Measurements from ENCODE around the gene KRT3.

KRT3 gene

GRCh38 chr12:52833922-52834726, 38.2 kb upstream of the KRT3 start, which contains the start of gene KRT79:
KRT79 (minus strand) TSS chr12:52834311; CDS start chr12:52834260, 51 bp downstream.
- H3K27ac Mint-ChIP-seq (ENCODE audit: low read depth): no peak within 1 kb of the TSS
- ATAC-seq (replicated peaks; ENCODE audit: extremely low read depth, poor library complexity, severe bottlenecking) (no peak), DNase-seq (ENCODE audit: low spot score in 2 of 2) (no peak)
- peaks cover 24% of the 10 kb centered on the region for H3K27me3 Mint-ChIP-seq
- H3K9me3 Mint-ChIP-seq: no peaks in the 10 kb centered on the region
- H3K36me3 Mint-ChIP-seq (ENCODE audit: insufficient read depth): no peaks in the 10 kb centered on the region
- no peak within 1 kb of the TSS for H3K4me3 Mint-ChIP-seq
- peaks cover 20% of the 10 kb centered on the region for H3K4me1 Mint-ChIP-seq

GRCh38 chr12:52832985-52833905, 37.3 kb upstream of the KRT3 start:
- Mint-ChIP-seq H3K9me3 (no peaks in the 10 kb centered on the region), H3K27ac (ENCODE audit: low read depth) (no peak overlapping the region), H3K36me3 (ENCODE audit: insufficient read depth) (no peaks in the 10 kb centered on the region), H3K4me3 (no peak overlapping the region), H3K27me3 (peaks cover 15% of the 10 kb centered on the region), H3K4me1 (peaks cover 20% of the 10 kb centered on the region)
- DNase-seq (ENCODE audit: low spot score in 2 of 2) (no peak), ATAC-seq (replicated peaks; ENCODE audit: extremely low read depth, poor library complexity, severe bottlenecking) (no peak)

GRCh38 chr12:52832451-52832850, 36.5 kb upstream of the KRT3 start:
- H3K9me3 Mint-ChIP-seq: no peaks in the 10 kb centered on the region
- H3K36me3 Mint-ChIP-seq (ENCODE audit: insufficient read depth): no peaks in the 10 kb centered on the region
- peaks cover 7% of the 10 kb centered on the region for H3K27me3 Mint-ChIP-seq
- no peak overlapping the region for H3K27ac Mint-ChIP-seq (ENCODE audit: low read depth)
- ATAC-seq (replicated peaks; ENCODE audit: extremely low read depth, poor library complexity, severe bottlenecking) (no peak), DNase-seq (ENCODE audit: low spot score in 2 of 2) (no peak)
- H3K4me1 Mint-ChIP-seq: peaks cover 19% of the 10 kb centered on the region
- no peak overlapping the region for H3K4me3 Mint-ChIP-seq

GRCh38 chr12:52831251-52831650, 35.3 kb upstream of the KRT3 start:
- ATAC-seq (replicated peaks; ENCODE audit: extremely low read depth, poor library complexity, severe bottlenecking) (no peak), DNase-seq (ENCODE audit: low spot score in 2 of 2) (no peak)
- no peaks in the 10 kb centered on the region for H3K36me3 Mint-ChIP-seq (ENCODE audit: insufficient read depth)
- no peaks in the 10 kb centered on the region for H3K27me3 Mint-ChIP-seq
- H3K4me3 Mint-ChIP-seq: no peak overlapping the region
- H3K9me3 Mint-ChIP-seq: no peaks in the 10 kb centered on the region
- H3K4me1 Mint-ChIP-seq: peaks cover 7% of the 10 kb centered on the region
- no peak overlapping the region for H3K27ac Mint-ChIP-seq (ENCODE audit: low read depth)

- Mint-ChIP-seq H3K36me3 (ENCODE audit: insufficient read depth) (no peaks in the 10 kb centered on the region), H3K4me1 (no peaks in the 10 kb centered on the region), H3K27me3 (no peaks in the 10 kb centered on the region), H3K27ac (ENCODE audit: low read depth) (no peak overlapping the region), H3K4me3 (no peak overlapping the region), H3K9me3 (no peaks in the 10 kb centered on the region)
- ATAC-seq (replicated peaks; ENCODE audit: extremely low read depth, poor library complexity, severe bottlenecking) (no peak), DNase-seq (ENCODE audit: low spot score in 2 of 2) (no peak)
These were observed 34.3 kb upstream of the KRT3 start for GRCh38 chr12:52829986-52830770.

GRCh38 chr12:52828591-52829021, 32.7 kb upstream of the KRT3 start:
- no peak for ATAC-seq (replicated peaks; ENCODE audit: extremely low read depth, poor library complexity, severe bottlenecking)
- no peak overlapping the region for H3K4me3 Mint-ChIP-seq
- DNase-seq (ENCODE audit: low spot score in 2 of 2): no peak
- no peaks in the 10 kb centered on the region for H3K36me3 Mint-ChIP-seq (ENCODE audit: insufficient read depth)
- no peak overlapping the region for H3K27ac Mint-ChIP-seq (ENCODE audit: low read depth)
- no peaks in the 10 kb centered on the region for H3K4me1 Mint-ChIP-seq
- peaks cover 5% of the 10 kb centered on the region for H3K27me3 Mint-ChIP-seq
- H3K9me3 Mint-ChIP-seq: no peaks in the 10 kb centered on the region

- no peak overlapping the region for H3K4me3 Mint-ChIP-seq
- no peak overlapping the region for H3K27ac Mint-ChIP-seq (ENCODE audit: low read depth)
- H3K27me3 Mint-ChIP-seq: peaks cover 9% of the 10 kb centered on the region
- no peak for DNase-seq (ENCODE audit: low spot score in 2 of 2)
- no peaks in the 10 kb centered on the region for H3K36me3 Mint-ChIP-seq (ENCODE audit: insufficient read depth)
- no peaks in the 10 kb centered on the region for H3K4me1 Mint-ChIP-seq
- H3K9me3 Mint-ChIP-seq: no peaks in the 10 kb centered on the region
- no peak for ATAC-seq (replicated peaks; ENCODE audit: extremely low read depth, poor library complexity, severe bottlenecking)
These were observed 32.2 kb upstream of the KRT3 start for GRCh38 chr12:52828156-52828555.

- no peak overlapping the region for H3K4me3 Mint-ChIP-seq
- no peak overlapping the region for H3K27ac Mint-ChIP-seq (ENCODE audit: low read depth)
- ATAC-seq (replicated peaks; ENCODE audit: extremely low read depth, poor library complexity, severe bottlenecking) (no peak), DNase-seq (ENCODE audit: low spot score in 2 of 2) (no peak)
- H3K4me1 Mint-ChIP-seq: no peaks in the 10 kb centered on the region
- H3K36me3 Mint-ChIP-seq (ENCODE audit: insufficient read depth): no peaks in the 10 kb centered on the region
- no peaks in the 10 kb centered on the region for H3K9me3 Mint-ChIP-seq
- H3K27me3 Mint-ChIP-seq: peaks cover 15% of the 10 kb centered on the region
These were observed 31.7 kb upstream of the KRT3 start for GRCh38 chr12:52827499-52828090.

GRCh38 chr12:52826611-52827498, 30.9 kb upstream of the KRT3 start:
- Mint-ChIP-seq H3K9me3 (no peaks in the 10 kb centered on the region), H3K27ac (ENCODE audit: low read depth) (no peak overlapping the region), H3K27me3 (peaks cover 16% of the 10 kb centered on the region), H3K36me3 (ENCODE audit: insufficient read depth) (no peaks in the 10 kb centered on the region), H3K4me1 (no peaks in the 10 kb centered on the region), H3K4me3 (no peak overlapping the region)
- DNase-seq (ENCODE audit: low spot score in 2 of 2) (no peak), ATAC-seq (replicated peaks; ENCODE audit: extremely low read depth, poor library complexity, severe bottlenecking) (no peak)

GRCh38 chr12:52825961-52826360, 30.0 kb upstream of the KRT3 start:
- Mint-ChIP-seq H3K27ac (ENCODE audit: low read depth) (no peak overlapping the region), H3K9me3 (no peaks in the 10 kb centered on the region), H3K27me3 (peaks cover 16% of the 10 kb centered on the region), H3K4me1 (no peaks in the 10 kb centered on the region), H3K36me3 (ENCODE audit: insufficient read depth) (no peaks in the 10 kb centered on the region), H3K4me3 (no peak overlapping the region)
- DNase-seq (ENCODE audit: low spot score in 2 of 2) (no peak), ATAC-seq (replicated peaks; ENCODE audit: extremely low read depth, poor library complexity, severe bottlenecking) (no peak)

GRCh38 chr12:52824741-52825410, 29.0 kb upstream of the KRT3 start:
- DNase-seq (ENCODE audit: low spot score in 2 of 2) (no peak), ATAC-seq (replicated peaks; ENCODE audit: extremely low read depth, poor library complexity, severe bottlenecking) (no peak)
- Mint-ChIP-seq H3K4me3 (no peak overlapping the region), H3K36me3 (ENCODE audit: insufficient read depth) (no peaks in the 10 kb centered on the region), H3K9me3 (no peaks in the 10 kb centered on the region), H3K27ac (ENCODE audit: low read depth) (no peak overlapping the region), H3K27me3 (peaks cover 26% of the 10 kb centered on the region), H3K4me1 (no peaks in the 10 kb centered on the region)

All from central memory CD8-positive, alpha-beta T cell (primary cell).